ENCODE data around the gene FAM72C.
"Not testable (repeated sequence)": the region's sequence is repeated elsewhere in the genome, so short reads cannot be mapped to it uniquely, and the experiment has no call there.

The FAM72C gene

DNA sequence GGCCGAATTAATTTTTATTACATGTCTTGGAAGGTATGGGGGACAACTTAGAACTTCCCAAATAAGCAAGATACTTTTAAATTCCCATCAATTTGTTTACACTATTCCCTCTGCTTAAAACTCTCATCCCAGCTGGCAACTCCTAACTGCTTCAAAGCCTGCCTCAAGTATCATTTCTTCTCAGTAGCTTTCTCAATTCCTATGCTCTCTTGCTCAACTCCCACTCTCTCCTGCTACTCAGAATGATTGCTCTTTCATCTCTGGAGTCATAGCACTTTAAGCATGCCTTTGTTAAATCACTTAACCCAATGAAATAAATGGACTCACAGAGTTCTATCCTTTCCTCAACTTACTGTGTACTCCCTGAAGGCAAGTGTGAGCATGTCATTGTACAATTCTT, 18.9 kb downstream of the FAM72C start:
- H3K4me1 ChIP-seq (ENCODE audit: low read length); H3K36me3 ChIP-seq (replicated peaks; ENCODE audit: low read depth, low read length); H2AFZ ChIP-seq (ENCODE audit: low read depth, low read length); H3K4me2 ChIP-seq (ENCODE audit: low read length); H3K27me3 ChIP-seq (ENCODE audit: low read depth, low read length); H3K79me2 ChIP-seq (ENCODE audit: low read length); H3K9me3 ChIP-seq (ENCODE audit: insufficient read depth, low read length); H3K27ac ChIP-seq (ENCODE audit: low read length); H3K9ac ChIP-seq (ENCODE audit: low read length); H3K4me3 ChIP-seq (ENCODE audit: low read length); H4K20me1 ChIP-seq (ENCODE audit: insufficient read depth, low read length): not testable (repeated sequence)

GRCh38 chr1:143951485-143952391, 20.0 kb downstream of the FAM72C start:
- not testable (repeated sequence) for H3K9ac ChIP-seq (ENCODE audit: low read length); H3K36me3 ChIP-seq (replicated peaks; ENCODE audit: low read depth, low read length); H3K79me2 ChIP-seq (ENCODE audit: low read length); H2AFZ ChIP-seq (ENCODE audit: low read depth, low read length); H3K4me1 ChIP-seq (ENCODE audit: low read length); H3K9me3 ChIP-seq (ENCODE audit: insufficient read depth, low read length); H3K4me3 ChIP-seq (ENCODE audit: low read length); H4K20me1 ChIP-seq (ENCODE audit: insufficient read depth, low read length); H3K27ac ChIP-seq (ENCODE audit: low read length); H3K27me3 ChIP-seq (ENCODE audit: low read depth, low read length); H3K4me2 ChIP-seq (ENCODE audit: low read length)

- H3K4me3 ChIP-seq (ENCODE audit: low read length); H3K36me3 ChIP-seq (replicated peaks; ENCODE audit: low read depth, low read length); H3K4me2 ChIP-seq (ENCODE audit: low read length); H3K79me2 ChIP-seq (ENCODE audit: low read length); H3K27me3 ChIP-seq (ENCODE audit: low read depth, low read length); H2AFZ ChIP-seq (ENCODE audit: low read depth, low read length); H3K27ac ChIP-seq (ENCODE audit: low read length); H3K9ac ChIP-seq (ENCODE audit: low read length); H3K4me1 ChIP-seq (ENCODE audit: low read length); H3K9me3 ChIP-seq (ENCODE audit: insufficient read depth, low read length); H4K20me1 ChIP-seq (ENCODE audit: insufficient read depth, low read length): not testable (repeated sequence)
Measured at GRCh38 chr1:143947749-143948148, 24.0 kb downstream of the FAM72C start.

GRCh38 chr1:143945253-143945652, 26.5 kb downstream of the FAM72C start:
- H3K4me2 ChIP-seq (ENCODE audit: low read length); H2AFZ ChIP-seq (ENCODE audit: low read depth, low read length); H4K20me1 ChIP-seq (ENCODE audit: insufficient read depth, low read length); H3K4me1 ChIP-seq (ENCODE audit: low read length); H3K4me3 ChIP-seq (ENCODE audit: low read length); H3K27me3 ChIP-seq (ENCODE audit: low read depth, low read length); H3K9me3 ChIP-seq (ENCODE audit: insufficient read depth, low read length); H3K27ac ChIP-seq (ENCODE audit: low read length); H3K79me2 ChIP-seq (ENCODE audit: low read length); H3K9ac ChIP-seq (ENCODE audit: low read length); H3K36me3 ChIP-seq (replicated peaks; ENCODE audit: low read depth, low read length): not testable (repeated sequence)

- H3K9ac ChIP-seq (ENCODE audit: low read length); H3K36me3 ChIP-seq (replicated peaks; ENCODE audit: low read depth, low read length); H3K9me3 ChIP-seq (ENCODE audit: insufficient read depth, low read length); H3K27me3 ChIP-seq (ENCODE audit: low read depth, low read length); H4K20me1 ChIP-seq (ENCODE audit: insufficient read depth, low read length); H2AFZ ChIP-seq (ENCODE audit: low read depth, low read length); H3K4me3 ChIP-seq (ENCODE audit: low read length); H3K79me2 ChIP-seq (ENCODE audit: low read length); H3K27ac ChIP-seq (ENCODE audit: low read length); H3K4me1 ChIP-seq (ENCODE audit: low read length); H3K4me2 ChIP-seq (ENCODE audit: low read length): not testable (repeated sequence)
Measured at GRCh38 chr1:143944576-143945240, 27.1 kb downstream of the FAM72C start.

DNA sequence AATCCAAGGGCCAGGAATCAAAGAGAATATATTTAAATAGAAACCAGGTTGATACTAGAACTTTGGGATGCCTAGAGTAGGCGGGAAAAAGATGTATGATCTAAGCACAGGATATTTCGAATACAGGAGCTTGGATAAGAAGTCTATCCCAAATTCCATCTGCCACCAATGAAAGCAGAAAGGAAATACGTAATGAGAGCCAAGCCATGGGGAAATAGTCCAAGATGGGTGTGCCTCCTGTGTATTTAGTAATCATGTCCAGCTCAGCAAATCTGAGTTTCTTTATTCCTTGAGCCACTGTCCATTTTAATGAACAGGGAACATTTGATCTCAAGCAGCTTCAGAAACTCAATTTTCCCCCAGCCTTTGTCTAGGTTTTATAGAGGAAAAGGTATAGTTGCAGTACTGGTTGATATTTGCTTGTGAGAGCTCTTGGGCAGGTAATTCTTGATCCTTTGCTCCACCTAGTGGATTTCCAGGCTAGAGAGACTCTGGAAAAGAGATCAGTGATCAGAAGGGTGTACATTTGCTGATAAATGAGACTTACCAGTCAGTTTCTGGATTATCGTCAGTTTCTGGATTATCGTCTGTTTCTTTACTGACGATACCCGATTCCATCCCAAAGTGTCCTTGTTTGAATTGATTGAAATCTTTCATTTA, 28.3 kb downstream of the FAM72C start:
- H3K27me3 ChIP-seq (ENCODE audit: low read depth, low read length); H3K9ac ChIP-seq (ENCODE audit: low read length): not testable (repeated sequence)

DNA sequence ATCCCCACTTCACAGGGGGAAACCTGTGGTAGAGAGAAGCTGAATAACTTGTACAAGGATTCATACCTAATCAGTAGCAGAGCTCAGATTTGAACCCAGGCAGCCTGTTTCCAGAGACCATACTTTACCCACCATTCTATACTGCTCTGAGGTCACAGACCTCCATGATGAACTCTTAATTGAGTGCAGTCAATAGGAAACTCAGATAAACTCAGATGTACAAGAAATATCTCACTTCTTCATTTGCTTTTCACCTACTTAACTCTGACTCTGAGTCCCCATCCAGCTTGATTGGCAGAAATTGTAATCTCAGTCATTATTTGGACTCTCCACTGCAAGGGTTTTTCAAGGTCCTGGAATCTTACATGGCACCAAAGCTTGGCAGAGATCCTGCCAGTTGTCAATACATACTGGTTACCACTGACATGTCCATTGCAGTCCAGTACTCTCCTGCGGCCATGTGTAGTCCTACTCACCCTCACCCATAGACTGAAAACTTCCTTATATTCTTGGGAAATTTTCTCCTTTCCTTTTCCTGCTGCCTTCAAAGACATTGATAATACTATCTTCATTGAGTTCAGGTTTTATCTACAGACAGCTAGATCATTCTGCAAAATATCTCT, 29.4 kb downstream of the FAM72C start:
- H3K27me3 ChIP-seq (ENCODE audit: low read depth, low read length); H3K27ac ChIP-seq (ENCODE audit: low read length); H3K36me3 ChIP-seq (replicated peaks; ENCODE audit: low read depth, low read length); H2AFZ ChIP-seq (ENCODE audit: low read depth, low read length); H3K4me3 ChIP-seq (ENCODE audit: low read length); H3K4me2 ChIP-seq (ENCODE audit: low read length); H3K9ac ChIP-seq (ENCODE audit: low read length); H3K4me1 ChIP-seq (ENCODE audit: low read length); H3K9me3 ChIP-seq (ENCODE audit: insufficient read depth, low read length); H4K20me1 ChIP-seq (ENCODE audit: insufficient read depth, low read length); H3K79me2 ChIP-seq (ENCODE audit: low read length): not testable (repeated sequence)

More for the DNA sequence above, 28.3 kb downstream of the FAM72C start:
- not testable (repeated sequence) for H4K20me1 ChIP-seq (ENCODE audit: insufficient read depth, low read length); H3K4me3 ChIP-seq (ENCODE audit: low read length); H2AFZ ChIP-seq (ENCODE audit: low read depth, low read length); H3K4me1 ChIP-seq (ENCODE audit: low read length); H3K79me2 ChIP-seq (ENCODE audit: low read length); H3K36me3 ChIP-seq (replicated peaks; ENCODE audit: low read depth, low read length); H3K27ac ChIP-seq (ENCODE audit: low read length); H3K4me2 ChIP-seq (ENCODE audit: low read length); H3K9me3 ChIP-seq (ENCODE audit: insufficient read depth, low read length)

- H3K4me2 ChIP-seq (ENCODE audit: low read length); H3K4me1 ChIP-seq (ENCODE audit: low read length); H3K27ac ChIP-seq (ENCODE audit: low read length); H2AFZ ChIP-seq (ENCODE audit: low read depth, low read length); H3K9ac ChIP-seq (ENCODE audit: low read length); H3K4me3 ChIP-seq (ENCODE audit: low read length); H3K9me3 ChIP-seq (ENCODE audit: insufficient read depth, low read length); H3K36me3 ChIP-seq (replicated peaks; ENCODE audit: low read depth, low read length); H3K27me3 ChIP-seq (ENCODE audit: low read depth, low read length); H4K20me1 ChIP-seq (ENCODE audit: insufficient read depth, low read length); H3K79me2 ChIP-seq (ENCODE audit: low read length): not testable (repeated sequence)
Measured at GRCh38 chr1:143939666-143940065, 32.1 kb downstream of the FAM72C start.

- H3K4me2 ChIP-seq (ENCODE audit: low read length); H3K9ac ChIP-seq (ENCODE audit: low read length); H3K4me3 ChIP-seq (ENCODE audit: low read length); H2AFZ ChIP-seq (ENCODE audit: low read depth, low read length); H4K20me1 ChIP-seq (ENCODE audit: insufficient read depth, low read length); H3K9me3 ChIP-seq (ENCODE audit: insufficient read depth, low read length); H3K4me1 ChIP-seq (ENCODE audit: low read length); H3K27ac ChIP-seq (ENCODE audit: low read length); H3K79me2 ChIP-seq (ENCODE audit: low read length); H3K27me3 ChIP-seq (ENCODE audit: low read depth, low read length); H3K36me3 ChIP-seq (replicated peaks; ENCODE audit: low read depth, low read length): not testable (repeated sequence)
Measured at GRCh38 chr1:143938922-143939321, 32.9 kb downstream of the FAM72C start.
